Measurements from ENCODE around the gene COL23A1.
A peak's percentile ranks its signal among the peaks of the same experiment; 100 is the strongest.
"Not testable (repeated sequence)": the region's sequence is repeated elsewhere in the genome, so short reads cannot be mapped to it uniquely, and the experiment has no call there.

Gene COL23A1

GRCh38 chr5:178509491-178510057 lies 80.6 kb downstream of the COL23A1 start:
- no peak for DNase-seq (ENCODE audit: low read depth in 2 of 2)

DNA sequence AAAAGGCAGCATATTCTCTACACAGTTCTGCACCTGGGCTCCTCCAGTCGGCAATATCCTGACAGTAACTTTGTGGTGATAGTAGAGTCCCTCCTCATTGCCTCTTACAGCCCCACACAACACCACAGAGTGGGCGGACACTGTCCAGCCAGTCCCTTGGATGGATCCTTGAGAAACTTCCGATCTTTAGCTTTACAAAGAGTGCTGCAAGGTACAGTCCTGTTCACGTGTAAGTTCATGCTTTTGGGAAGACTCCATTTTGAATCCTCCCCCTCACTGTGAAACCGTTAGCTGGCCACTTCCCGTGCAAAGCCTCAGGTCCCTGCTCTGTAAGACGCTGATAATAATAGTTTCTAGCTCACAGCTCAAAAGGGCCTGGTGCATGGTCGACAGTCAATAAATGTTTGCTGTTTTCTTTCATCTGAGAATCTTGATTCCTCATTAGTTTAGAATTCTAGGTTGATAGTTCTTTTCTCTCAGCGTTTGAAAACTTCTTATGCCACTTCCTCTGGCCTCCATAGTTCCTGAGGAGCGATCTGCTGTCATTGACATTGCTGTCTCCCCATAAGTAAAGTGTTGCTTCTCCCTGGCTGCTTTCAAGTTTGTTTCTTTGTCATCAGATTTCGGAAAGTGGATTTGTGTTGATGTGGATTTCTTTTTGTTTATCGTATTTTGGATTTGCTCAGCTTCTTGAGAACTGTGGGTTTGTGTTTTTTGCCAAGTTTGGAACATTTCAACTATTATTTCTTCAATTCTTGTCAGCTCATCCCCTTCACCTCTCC lies 82.9 kb downstream of the COL23A1 start:
- no peak for DNase-seq (ENCODE audit: low read depth in 2 of 2)

DNA sequence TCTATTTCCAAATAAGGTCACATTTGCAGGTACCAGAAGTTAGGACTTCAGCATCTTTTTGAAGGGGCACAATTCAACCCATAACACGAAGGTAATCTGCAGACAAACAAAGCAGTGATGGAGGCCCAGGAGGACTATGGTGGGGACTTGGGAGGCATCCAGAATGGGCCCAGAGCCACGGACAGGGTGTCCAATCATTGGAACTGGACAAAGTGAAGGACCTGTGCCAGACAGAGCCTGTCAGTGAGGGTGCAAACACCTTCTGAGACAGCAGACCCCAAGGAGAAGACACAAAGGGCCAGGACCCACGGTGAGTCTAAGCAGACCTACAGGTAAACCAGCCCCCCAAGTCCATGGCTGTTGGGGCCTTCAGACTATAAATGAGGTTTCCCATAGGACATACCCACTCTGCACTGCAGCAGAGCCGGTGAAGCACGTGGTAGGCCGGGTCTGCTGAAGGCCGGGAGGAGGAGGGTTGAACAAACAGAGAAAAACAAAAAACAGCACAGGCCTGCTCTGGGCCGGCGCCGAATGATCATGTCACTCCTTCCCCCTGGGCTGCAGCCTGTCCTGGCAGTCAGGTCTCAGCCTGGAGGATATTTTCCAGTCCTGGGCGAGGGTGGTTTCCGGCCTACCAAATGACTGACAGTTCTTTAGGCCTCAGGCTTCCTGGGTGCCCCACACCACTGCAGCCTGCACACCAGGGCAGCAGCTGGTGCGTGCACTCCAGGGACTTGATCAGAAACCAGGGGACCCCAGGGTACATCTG lies 84.4 kb downstream of the COL23A1 start:
- DNase-seq (ENCODE audit: low read depth in 2 of 2), result no peak

DNA sequence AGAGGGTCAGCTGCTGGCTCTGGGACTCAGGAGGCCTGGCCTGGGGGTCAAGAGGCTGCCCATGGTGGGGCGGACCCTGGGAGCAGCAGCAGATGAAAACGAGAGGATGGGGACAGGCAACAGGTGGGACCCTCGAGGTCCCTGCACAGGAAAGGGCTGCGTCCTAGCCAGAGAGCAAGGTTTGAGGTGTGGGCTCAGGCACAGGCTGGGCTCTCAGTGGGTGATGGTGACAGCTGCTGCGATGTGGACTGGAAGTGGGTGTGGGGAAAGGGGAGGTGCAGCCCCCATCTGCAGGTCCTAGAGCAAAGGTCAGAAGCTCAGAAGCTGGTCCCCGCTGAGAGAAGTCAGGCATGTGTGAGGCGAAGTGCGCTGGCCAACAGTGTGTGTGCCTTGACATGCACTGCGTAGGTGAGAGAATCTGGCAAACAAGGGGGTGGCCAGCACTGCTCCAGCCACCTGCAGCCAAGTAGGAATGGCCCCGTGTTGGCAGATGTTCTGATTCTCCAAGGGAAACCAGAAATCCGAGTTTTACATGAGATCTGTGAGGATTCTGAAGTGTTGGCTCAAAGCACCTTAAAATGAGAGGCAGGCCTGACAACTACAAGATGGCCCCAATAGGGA lies 85.7 kb downstream of the COL23A1 start:
- no peak for DNase-seq (ENCODE audit: low read depth in 2 of 2)

DNA sequence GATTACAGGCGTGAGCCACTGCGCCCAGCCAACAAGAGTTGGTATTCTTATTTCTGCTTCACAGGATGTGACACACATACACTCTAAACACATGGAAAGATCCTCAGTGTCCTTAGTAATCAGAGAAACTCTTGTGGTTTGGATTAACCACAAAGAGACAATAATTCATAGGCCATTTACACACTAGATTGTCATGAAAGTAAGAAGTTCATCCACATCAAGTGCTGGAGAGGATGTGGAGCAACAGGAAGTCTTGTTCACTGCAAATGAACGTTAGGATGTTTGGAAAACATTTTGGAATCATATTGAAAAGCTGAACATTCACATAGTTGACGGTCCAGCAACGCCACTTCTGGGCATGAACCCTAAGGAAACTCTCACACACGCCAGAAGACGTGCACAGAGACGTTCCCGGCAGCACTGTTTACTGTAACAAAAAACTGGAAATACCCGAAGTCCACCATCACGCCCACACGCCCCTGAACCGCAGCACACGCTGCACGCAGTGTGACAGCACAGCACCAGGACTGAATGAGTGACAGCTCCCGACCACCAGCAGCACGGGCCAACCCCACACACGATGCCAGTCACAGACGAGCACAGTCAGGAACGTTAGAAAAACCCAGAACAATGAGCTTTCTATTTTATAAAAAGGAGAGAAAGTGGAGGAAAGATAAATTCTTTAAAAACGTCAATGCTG lies 87.6 kb downstream of the COL23A1 start:
- no peak for DNase-seq (ENCODE audit: low read depth in 2 of 2)

GRCh38 chr5:178499352-178499751 lies 90.8 kb downstream of the COL23A1 start:
- DNase-seq (ENCODE audit: low read depth in 2 of 2), result no peak

DNA sequence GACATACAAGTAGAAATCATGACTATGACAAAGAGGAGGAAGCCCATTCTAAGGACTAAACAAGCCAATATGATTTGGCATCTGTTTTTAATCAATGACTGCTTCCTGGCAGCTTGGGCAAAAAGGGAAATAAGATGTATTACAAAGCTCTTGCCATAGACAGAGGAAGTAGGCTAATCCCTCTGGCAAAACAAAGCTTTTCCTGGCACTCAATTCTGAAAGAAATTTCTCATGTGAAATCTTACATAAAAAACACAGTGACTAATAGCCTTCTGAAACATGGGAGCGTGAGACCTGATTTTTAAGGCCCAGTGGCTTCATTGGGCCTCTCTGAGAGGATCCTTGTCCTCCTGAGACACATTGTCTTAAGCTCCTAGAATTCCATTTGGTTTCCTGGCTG lies 93.6 kb downstream of the COL23A1 start:
- DNase-seq (ENCODE audit: low read depth in 2 of 2), result no peak

DNA sequence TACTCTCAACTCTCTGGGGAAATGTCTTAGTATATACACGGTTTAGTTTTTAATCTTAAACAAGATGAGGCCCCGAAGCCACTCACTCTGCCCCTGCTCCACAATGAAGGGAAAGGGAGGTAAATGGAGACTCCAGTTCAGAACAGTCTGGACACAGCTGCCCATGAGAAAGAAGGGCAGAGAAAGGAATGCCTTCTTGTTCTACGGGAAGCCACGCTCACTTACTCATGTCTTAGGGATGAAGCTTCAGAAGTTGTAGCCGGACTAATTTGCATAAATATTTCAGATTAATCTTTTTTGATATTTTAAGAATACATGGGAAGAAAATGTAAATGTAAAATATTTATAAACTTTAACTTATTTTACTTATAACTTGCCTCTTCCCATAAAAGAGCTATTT lies 94.0 kb downstream of the COL23A1 start:
- DNase-seq (ENCODE audit: low read depth in 2 of 2), result no peak

GRCh38 chr5:178495706-178496105 lies 94.5 kb downstream of the COL23A1 start:
- DNase-seq (ENCODE audit: low read depth in 2 of 2), result no peak

DNA sequence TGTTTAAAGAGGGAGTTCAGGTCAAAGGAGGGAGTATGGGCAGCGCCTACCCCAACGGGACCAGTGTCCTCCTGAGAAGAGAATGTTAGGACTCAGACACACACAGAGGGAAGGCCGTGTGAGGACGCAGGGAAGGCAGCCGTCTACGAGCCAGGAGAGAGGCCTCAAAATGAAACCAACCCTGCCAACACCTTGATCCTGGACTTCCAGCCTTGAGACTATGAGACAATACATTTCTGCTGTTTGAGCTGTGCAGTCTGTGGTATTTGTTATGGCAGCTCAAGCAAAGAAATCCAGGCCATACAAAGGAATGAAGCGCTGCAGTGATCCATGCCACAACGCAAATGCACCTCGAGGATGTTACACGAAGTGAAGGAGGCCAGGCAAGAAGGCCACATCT lies 97.9 kb downstream of the COL23A1 start:
- no peak for DNase-seq (ENCODE audit: low read depth in 2 of 2)

GRCh38 chr5:178490935-178491652 lies 99.1 kb downstream of the COL23A1 start:
- no peak for DNase-seq (ENCODE audit: low read depth in 2 of 2)

DNA sequence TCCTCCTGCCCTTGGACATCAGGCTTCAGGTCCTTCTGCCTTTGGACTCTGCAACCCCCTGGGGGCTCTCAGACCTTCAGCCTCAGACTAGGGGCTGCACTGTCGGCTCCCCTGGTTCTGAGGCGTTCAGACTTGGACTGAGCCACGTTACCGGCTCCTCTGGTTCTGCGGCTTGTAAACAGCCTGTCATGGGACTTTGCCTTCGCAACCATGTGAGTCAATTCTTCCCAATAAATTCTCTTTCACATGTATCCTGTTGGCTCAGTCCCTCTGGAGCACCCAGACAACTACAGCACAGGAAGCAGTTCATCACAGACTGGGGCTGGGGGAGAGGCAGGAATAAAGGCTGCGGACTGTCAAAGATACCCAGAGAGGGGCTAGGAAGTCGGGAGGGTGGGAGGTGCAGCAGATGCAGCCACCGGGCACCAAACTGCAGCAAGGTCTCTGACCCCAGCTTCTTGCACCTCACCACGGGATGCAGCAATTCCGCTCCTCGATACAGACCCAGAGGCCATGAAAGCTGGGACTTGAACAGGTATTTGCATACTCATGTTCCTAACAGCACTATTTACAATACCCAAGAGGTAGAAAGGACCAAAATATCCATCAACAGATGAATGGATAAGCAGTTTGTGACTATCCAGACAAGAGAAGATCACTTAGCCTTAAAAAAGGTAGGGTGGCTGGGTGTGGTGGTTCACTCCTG lies 100.8 kb downstream of the COL23A1 start:
- no peak for DNase-seq (ENCODE audit: low read depth in 2 of 2)

DNA sequence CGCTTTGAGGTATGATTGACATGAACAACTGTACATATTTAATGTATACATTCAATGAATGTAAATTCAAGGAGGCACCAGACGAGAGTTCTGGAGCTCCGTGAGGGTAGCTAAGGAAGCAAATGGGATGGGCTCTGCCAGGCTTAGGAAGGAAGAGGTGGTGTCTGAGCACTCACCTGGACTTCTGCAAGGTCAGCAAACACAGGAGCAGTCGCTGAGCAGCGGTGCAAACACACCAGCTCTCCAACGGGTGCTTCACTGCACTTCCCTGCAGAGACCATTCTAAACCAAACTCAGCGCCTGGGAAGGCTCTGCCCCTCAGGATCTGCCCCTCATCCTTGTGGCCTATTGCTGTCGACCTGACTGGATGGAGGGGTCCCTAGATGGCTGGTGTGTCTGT lies 101.5 kb downstream of the COL23A1 start:
- DNase-seq (ENCODE audit: low read depth in 2 of 2), result no peak

- no peak for DNase-seq (ENCODE audit: low read depth in 2 of 2)
Observed at GRCh38 chr5:178487911-178488600, 102.1 kb downstream of the COL23A1 start.

GRCh38 chr5:178486878-178487512 lies 103.2 kb downstream of the COL23A1 start:
- not testable (repeated sequence) for DNase-seq (ENCODE audit: low read depth in 2 of 2)

DNA sequence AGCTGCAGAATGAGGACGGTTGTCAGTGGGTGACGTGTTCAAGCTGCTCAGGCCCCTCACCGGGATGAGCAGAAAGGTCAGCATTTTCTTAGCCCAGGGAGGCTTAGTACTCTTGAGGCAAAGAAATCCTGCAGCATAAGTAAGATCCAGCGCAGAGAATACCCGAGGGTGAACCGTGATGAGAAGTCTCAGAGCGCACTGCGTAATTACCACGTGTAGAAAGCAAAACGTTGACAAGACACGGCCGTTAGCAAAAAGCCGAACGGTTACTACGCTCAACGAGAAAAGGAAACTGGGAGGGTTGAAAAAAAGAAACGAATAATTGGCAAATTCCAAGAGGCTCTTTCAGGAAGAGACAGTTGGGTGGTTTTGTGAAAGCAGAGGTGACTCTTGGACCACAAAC lies 104.0 kb downstream of the COL23A1 start:
- DNase-seq (ENCODE audit: low read depth in 2 of 2), result no peak

GRCh38 chr5:178483620-178484019 lies 106.6 kb downstream of the COL23A1 start:
- DNase-seq (ENCODE audit: low read depth in 2 of 2), result peak; percentile 25 to 49

GRCh38 chr5:178479261-178479660 lies 110.9 kb downstream of the COL23A1 start:
- no peak for DNase-seq (ENCODE audit: low read depth in 2 of 2)

- no peak for DNase-seq (ENCODE audit: low read depth in 2 of 2)
Observed at GRCh38 chr5:178478370-178478769, 111.8 kb downstream of the COL23A1 start.
